Breast epithelium (tissue), 4 donors: ENCODE data around the gene TRAPPC5. TPM values are rescaled to one million over a fixed set of nuclear protein-coding genes. Genes with fewer than 3 reads are reported as not detected.

Source experiments
- DNase-seq, 2 donors: peaks; one replicate each; pipeline ENCODE4 v3.0.0-alpha.2; 2019; ENCODE audit warnings: low spot score in 2 of 2
- H3K27ac ChIP-seq, 2 donors: fragments of 200-600 bp; sonication (generic) in 1 of 2; one replicate each; pipeline ENCODE4 v1.5.1; 2016 to 2019; ENCODE audit warnings: mild to moderate bottlenecking in 1 of 2
- H3K27me3 ChIP-seq, 2 donors: fragments of 200-600 bp; sonication (generic) in 1 of 2; one replicate each; pipeline versions ENCODE4 v1.5.1 to v1.6.0; 2017 to 2019; ENCODE audit warnings: control low read depth in 1 of 2, mild to moderate bottlenecking in 1 of 2
- H3K36me3 ChIP-seq: fragments of 200-600 bp; one replicate; pipeline ENCODE4 v1.5.1; 2019
- H3K4me1 ChIP-seq, 2 donors: fragments of 200-600 bp; sonication (generic); one replicate each; pipeline ENCODE4 v1.5.1; 2016 to 2019; ENCODE audit warnings: control low read depth in 1 of 2
- H3K4me3 ChIP-seq, 3 donors: fragments of 200-600 bp; sonication (generic); 1 replicate in 2 of 3; 2 replicates in 1 of 3; pipeline ENCODE4 v1.5.1; 2016 to 2019; ENCODE audit warnings: mild to moderate bottlenecking in 3 of 3, moderate library complexity in 2 of 3
- H3K9me3 ChIP-seq, 2 donors: fragments of 200-600 bp; sonication (generic) in 1 of 2; one replicate each; pipeline ENCODE4 v1.5.1; 2016 to 2019; ENCODE audit warnings: control low read depth in 1 of 2
- POLR2A ChIP-seq: fragments of 450-650 bp; IDR thresholded peaks from one replicate; pipeline ENCODE4 v1.6.1; 2016; ENCODE audit warnings: antibody characterized with exemption, mild to moderate bottlenecking, moderate library complexity
- POLR2AphosphoS5 ChIP-seq, 3 donors: sonication (generic); formaldehyde crosslinking; IDR thresholded peaks; one replicate each; pipeline ENCODE4 v1.6.1; 2017; ENCODE audit warnings: antibody characterized with exemption in 3 of 3
- intact Hi-C: fragments of 100-400 bp; cut with DNase I; formaldehyde crosslinking; loops from one replicate; pipeline ENCODE4 v1.15.1; 2023; ENCODE audit warnings: low total_unique reads
- total RNA-seq, 3 donors: library from RNA; depleted of rRNA; stranded (reverse); fragments of >200 nt; gene quantifications; one replicate each; pipeline ENCODE4 v1.1.0, GENCODE V29; 2016
- TF ChIP-seq, protein P1 (sequence below), 3 donors: fragments of 450-650 bp; IDR thresholded peaks; one replicate each; pipeline ENCODE4 v1.5.1; 2016 to 2017; ENCODE audit warnings: antibody characterized with exemption in 3 of 3, mild to moderate bottlenecking in 3 of 3, moderate library complexity in 3 of 3

Gene TRAPPC5
- total RNA-seq, 3 donors from 2014 or later = 34.7 to 84.0 (median 62.6) TPM

GRCh38 chr19:7661744-7662538, 18.7 kb upstream of the TRAPPC5 start:
- intact Hi-C loops = no loop called here
- H3K36me3 ChIP-seq = no peaks in the 10 kb centered on the region
- DNase-seq = no peak
- TF ChIP-seq POLR2A = no peak
- no peak for TF ChIP-seq POLR2AphosphoS5 (IDR thresholded peaks at IDR 0.05)
- TF ChIP-seq, protein P1, sequence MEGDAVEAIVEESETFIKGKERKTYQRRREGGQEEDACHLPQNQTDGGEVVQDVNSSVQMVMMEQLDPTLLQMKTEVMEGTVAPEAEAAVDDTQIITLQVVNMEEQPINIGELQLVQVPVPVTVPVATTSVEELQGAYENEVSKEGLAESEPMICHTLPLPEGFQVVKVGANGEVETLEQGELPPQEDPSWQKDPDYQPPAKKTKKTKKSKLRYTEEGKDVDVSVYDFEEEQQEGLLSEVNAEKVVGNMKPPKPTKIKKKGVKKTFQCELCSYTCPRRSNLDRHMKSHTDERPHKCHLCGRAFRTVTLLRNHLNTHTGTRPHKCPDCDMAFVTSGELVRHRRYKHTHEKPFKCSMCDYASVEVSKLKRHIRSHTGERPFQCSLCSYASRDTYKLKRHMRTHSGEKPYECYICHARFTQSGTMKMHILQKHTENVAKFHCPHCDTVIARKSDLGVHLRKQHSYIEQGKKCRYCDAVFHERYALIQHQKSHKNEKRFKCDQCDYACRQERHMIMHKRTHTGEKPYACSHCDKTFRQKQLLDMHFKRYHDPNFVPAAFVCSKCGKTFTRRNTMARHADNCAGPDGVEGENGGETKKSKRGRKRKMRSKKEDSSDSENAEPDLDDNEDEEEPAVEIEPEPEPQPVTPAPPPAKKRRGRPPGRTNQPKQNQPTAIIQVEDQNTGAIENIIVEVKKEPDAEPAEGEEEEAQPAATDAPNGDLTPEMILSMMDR (IDR thresholded peaks at IDR 0.05) = no peak
- H3K27me3 ChIP-seq = no peaks in the 10 kb centered on the region
- no peak overlapping the region for H3K27ac ChIP-seq
- no peaks in the 10 kb centered on the region for H3K4me1 ChIP-seq
- H3K4me3 ChIP-seq = no peak overlapping the region
- H3K9me3 ChIP-seq = no peaks in the 10 kb centered on the region

- no peaks in the 10 kb centered on the region for H3K4me1 ChIP-seq
- TF ChIP-seq POLR2A = no peak
- TF ChIP-seq POLR2AphosphoS5 (IDR thresholded peaks at IDR 0.05) = no peak
- TF ChIP-seq, protein P1 (IDR thresholded peaks at IDR 0.05) = no peak
- DNase-seq = no peak
- H3K27ac ChIP-seq = no peak overlapping the region
- intact Hi-C loops = no loop called here
- no peak overlapping the region for H3K4me3 ChIP-seq
- H3K27me3 ChIP-seq = no peaks in the 10 kb centered on the region
- no peaks in the 10 kb centered on the region for H3K9me3 ChIP-seq
- H3K36me3 ChIP-seq = no peaks in the 10 kb centered on the region
These were observed 18.0 kb upstream of the TRAPPC5 start for GRCh38 chr19:7662657-7663056.

DNA sequence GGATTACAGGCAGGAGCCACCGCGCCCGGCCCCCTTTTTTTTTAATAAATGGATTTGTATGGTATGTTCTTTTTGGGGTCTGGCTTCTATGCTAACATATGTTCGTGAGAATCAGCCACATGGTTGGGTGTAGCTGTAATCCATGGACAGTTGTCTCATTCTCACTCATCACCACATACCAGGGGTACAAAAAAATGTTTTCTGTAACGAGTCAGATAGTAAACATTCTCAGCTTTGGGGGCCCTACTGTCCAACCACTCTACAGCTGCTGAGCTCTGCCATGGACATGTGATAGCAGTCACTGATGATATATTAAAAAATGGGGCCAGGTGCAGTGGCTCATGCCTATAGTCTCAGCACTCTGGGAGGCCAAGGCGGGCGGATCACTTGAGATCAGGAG, 16.9 kb upstream of the TRAPPC5 start:
- no peak for DNase-seq
- TF ChIP-seq, protein P1 (IDR thresholded peaks at IDR 0.05) = no peak
- no peak for TF ChIP-seq POLR2AphosphoS5 (IDR thresholded peaks at IDR 0.05)
- TF ChIP-seq POLR2A = no peak
- intact Hi-C loops = no loop called here
- H3K4me3 ChIP-seq = no peak overlapping the region
- no peaks in the 10 kb centered on the region for H3K36me3 ChIP-seq
- H3K27me3 ChIP-seq = no peaks in the 10 kb centered on the region
- no peak overlapping the region for H3K27ac ChIP-seq
- no peaks in the 10 kb centered on the region for H3K4me1 ChIP-seq
- no peaks in the 10 kb centered on the region for H3K9me3 ChIP-seq

DNA sequence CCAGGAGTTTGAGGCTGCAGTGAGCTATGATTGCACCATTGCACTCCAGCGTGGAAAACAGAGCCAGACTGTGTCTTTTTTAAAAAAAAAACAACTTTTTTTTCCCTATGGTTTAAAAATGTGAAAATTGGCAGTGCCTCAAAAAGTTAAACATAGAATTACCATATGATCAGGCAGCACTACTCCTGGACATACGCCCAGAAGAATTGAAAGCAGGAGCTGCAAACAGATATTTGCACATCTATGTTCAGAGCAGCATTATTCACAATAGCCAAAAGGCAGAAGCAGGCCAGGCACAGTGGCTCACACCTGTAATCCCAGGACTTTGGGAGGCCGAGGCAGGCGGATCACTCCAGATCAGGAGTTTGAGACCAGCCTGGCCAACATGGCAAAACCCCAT, 15.6 kb upstream of the TRAPPC5 start:
- Histone ChIP-seq H3K36me3 (no peaks in the 10 kb centered on the region), H3K27me3 (peaks cover 0 to 12% of the 10 kb centered on the region in 2 donors), H3K4me1 (no peaks in the 10 kb centered on the region), H3K27ac (no peak overlapping the region), H3K4me3 (no peak overlapping the region), H3K9me3 (no peaks in the 10 kb centered on the region)
- DNase-seq = no peak
- intact Hi-C loops = no loop called here
- TF ChIP-seq, protein P1 (IDR thresholded peaks at IDR 0.05) = no peak
- no peak for TF ChIP-seq POLR2A
- TF ChIP-seq POLR2AphosphoS5 (IDR thresholded peaks at IDR 0.05) = no peak

DNA sequence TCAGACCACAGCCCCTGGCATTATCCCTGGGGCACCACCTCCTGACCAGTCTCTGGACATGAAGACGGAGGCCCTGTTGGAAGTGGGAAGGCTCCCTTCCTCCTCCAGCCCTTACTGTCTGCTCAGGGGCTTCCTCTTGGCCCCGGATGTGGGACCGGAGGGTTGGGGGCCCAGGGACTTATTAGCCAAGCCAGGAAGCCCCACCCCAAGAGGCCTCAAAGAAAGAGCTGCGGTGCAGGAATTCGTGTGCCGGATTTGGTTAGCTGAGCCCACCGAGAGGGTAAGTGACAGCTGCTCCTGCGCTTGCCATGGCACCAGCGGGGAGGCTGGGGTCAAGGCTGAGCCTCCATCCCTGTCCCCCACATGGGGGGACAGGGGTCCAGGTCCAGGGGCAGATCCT, 11.8 kb upstream of the TRAPPC5 start, which contains the start of gene RETN:
Gene RETN, plus strand, starts transcription at position 208 of the 400 bp plus-strand sequence. CDS start 278 bp downstream, outside the sequence.
- H3K4me3 ChIP-seq = peak within 1 kb of the TSS in 1 of 3 donors; percentile 52
- DNase-seq = no peak
- TF ChIP-seq POLR2A (no peak), POLR2AphosphoS5 (IDR thresholded peaks at IDR 0.05) (no peak)
- TF ChIP-seq, protein P1 (IDR thresholded peaks at IDR 0.05) = no peak
- intact Hi-C loops = no loop called here
- H3K36me3 ChIP-seq = no peaks in the 10 kb centered on the region
- no peaks in the 10 kb centered on the region for H3K9me3 ChIP-seq
- peaks cover 0 to 32% of the 10 kb centered on the region in 2 donors for H3K27me3 ChIP-seq
- no peaks in the 10 kb centered on the region for H3K4me1 ChIP-seq
- no peak within 1 kb of the TSS for H3K27ac ChIP-seq
